H1 (cell line): ENCODE results near the gene RGS11. TPM values are rescaled to one million over a fixed set of nuclear protein-coding genes. Genes with fewer than 3 reads are reported as not detected.
A peak's percentile ranks its signal among the peaks of the same experiment; 100 is the strongest.

ENCODE experiments used
- CTCF ChIA-PET: fragments of 300-600 bp; sonication (Branson Sonifier 250); formaldehyde crosslinking; loops from one replicate; lab custom pipeline; 2021; ENCODE audit not compliant: partially characterized antibody; lab: Charles Lee
- POLR2A ChIA-PET: fragments of 300-600 bp; sonication (Branson Sonifier 250); formaldehyde crosslinking; loops from one replicate; lab custom pipeline; 2021; ENCODE audit warnings: inconsistent platforms; ENCODE audit not compliant: partially characterized antibody; lab: Charles Lee
- DNase-seq, 2 experiments: peaks; one replicate each; pipeline versions ENCODE4 v3.0.0 to v3.0.0-alpha.2; 2010 to 2022; ENCODE audit warnings: low spot score in 2 of 2, low read depth in 1 of 2, mixed read lengths in 1 of 2
- FAIRE-seq: peaks from 2 replicates; lab custom pipeline; 2011; peaks lifted over from hg19 to GRCh38; lab: Jason Lieb, UNC
- H2AFZ ChIP-seq: 2 replicates; pipeline ENCODE4 v1.8.1; 2012; ENCODE audit warnings: low read length, inconsistent platforms
- H2AK5ac ChIP-seq: 2 replicates; pipeline ENCODE4 v1.6.1; 2013; ENCODE audit warnings: low read depth, low read length
- H2BK120ac ChIP-seq: replicated peaks from 2 replicates; pipeline ENCODE3; 2013; ENCODE audit warnings: low read depth, low read length, inconsistent platforms
- H2BK12ac ChIP-seq: 2 replicates; pipeline ENCODE4 v1.6.1; 2013; ENCODE audit warnings: low read depth, low read length
- H2BK15ac ChIP-seq: 2 replicates; pipeline ENCODE4 v1.6.1; 2013; ENCODE audit warnings: low read length
- H2BK20ac ChIP-seq: 2 replicates; pipeline ENCODE4 v1.6.1; 2013; ENCODE audit warnings: low read length
- H2BK5ac ChIP-seq: 2 replicates; pipeline ENCODE4 v1.6.1; 2013; ENCODE audit warnings: low read depth, low read length
- H3K14ac ChIP-seq: 2 replicates; pipeline ENCODE4 v1.6.1; 2013; ENCODE audit warnings: inconsistent platforms; ENCODE audit not compliant: insufficient read length
- H3K18ac ChIP-seq: 2 replicates; pipeline ENCODE4 v1.6.1; 2013; ENCODE audit warnings: low read length; ENCODE audit errors: extremely low read depth
- H3K23ac ChIP-seq: 2 replicates; pipeline ENCODE4 v1.6.1; 2013; ENCODE audit warnings: inconsistent platforms; ENCODE audit not compliant: insufficient read length
- H3K23me2 ChIP-seq: 2 replicates; pipeline ENCODE4 v1.6.1; 2013; ENCODE audit warnings: low read depth, low read length
- H3K27ac ChIP-seq: 2 replicates; pipeline ENCODE4 v1.6.1; 2011; ENCODE audit warnings: low read depth, low read length, inconsistent platforms
- H3K27me3 ChIP-seq, 4 experiments: replicated peaks in 1 of 4; 1 replicate in 1 of 4; 2 replicates in 3 of 4; pipeline versions ENCODE4 v1.6.1 to v1.8.1; 2011 to 2013; ENCODE audit warnings: low read length in 3 of 4, mild to moderate bottlenecking in 3 of 4, inconsistent platforms in 2 of 4, mixed read lengths in 2 of 4, moderate library complexity in 1 of 4; ENCODE audit not compliant: control insufficient read depth in 3 of 4, insufficient read depth in 3 of 4; ENCODE audit errors: extremely low read depth in 1 of 4
- H3K36me3 ChIP-seq, 4 experiments: 2 replicates each; pipeline versions ENCODE4 v1.6.1 to v1.8.1; 2011 to 2013; ENCODE audit warnings: mild to moderate bottlenecking in 4 of 4, low read length in 3 of 4, moderate library complexity in 2 of 4, control low read depth in 1 of 4, inconsistent platforms in 1 of 4; ENCODE audit not compliant: insufficient read depth in 4 of 4, control insufficient read depth in 2 of 4
- H3K4ac ChIP-seq: replicated peaks from 2 replicates; pipeline ENCODE3; 2013; ENCODE audit warnings: low read length, low read depth, mixed read lengths, inconsistent platforms; ENCODE audit not compliant: insufficient read length
- H3K4me1 ChIP-seq, 4 experiments: replicated peaks in 1 of 4; 1 replicate in 1 of 4; 2 replicates in 3 of 4; pipeline versions ENCODE4 v1.6.1 to v1.8.1; 2011 to 2013; ENCODE audit warnings: low read length in 3 of 4, inconsistent platforms in 2 of 4, mixed read lengths in 1 of 4; ENCODE audit not compliant: insufficient read depth in 4 of 4, control insufficient read depth in 3 of 4
- H3K4me2 ChIP-seq, 2 experiments: 2 replicates each; pipeline versions ENCODE4 v1.6.1 to v1.8.1; 2011 to 2013; ENCODE audit warnings: low read depth in 2 of 2, low read length in 2 of 2, control low read depth in 1 of 2, inconsistent platforms in 1 of 2, mild to moderate bottlenecking in 1 of 2; ENCODE audit not compliant: insufficient read depth in 1 of 2
- H3K4me3 ChIP-seq, 4 experiments: fragments of 200-600, 300-600 bp in 1 of 4; sonication (generic), shearing (Covaris generic), sonication (Bioruptor Twin) in 1 of 4; 2 replicates each; pipeline versions ENCODE4 v1.5.1 to v1.8.1; 2011 to 2016; ENCODE audit warnings: low read length in 4 of 4, low read depth in 3 of 4, control low read depth in 2 of 4, inconsistent platforms in 2 of 4, mild to moderate bottlenecking in 2 of 4, mixed read lengths in 1 of 4, moderate library complexity in 1 of 4; ENCODE audit not compliant: insufficient read depth in 2 of 4; ENCODE audit errors: extremely low read depth in 1 of 4
- H3K56ac ChIP-seq: replicated peaks from 2 replicates; pipeline ENCODE3; 2013; ENCODE audit warnings: low read depth, mild to moderate bottlenecking, mixed read lengths, low read length, inconsistent platforms; ENCODE audit not compliant: insufficient read length
- H3K79me1 ChIP-seq: 2 replicates; pipeline ENCODE4 v1.6.1; 2013; ENCODE audit warnings: low read depth, low read length, control low read depth
- H3K79me2 ChIP-seq, 2 experiments: 2 replicates each; pipeline versions ENCODE4 v1.6.1 to v1.8.1; 2012 to 2013; ENCODE audit warnings: low read length in 2 of 2, mild to moderate bottlenecking in 2 of 2, inconsistent platforms in 1 of 2; ENCODE audit not compliant: insufficient read depth in 2 of 2, control insufficient read depth in 1 of 2
- H3K9ac ChIP-seq, 4 experiments: replicated peaks in 1 of 4; 1 replicate in 1 of 4; 2 replicates in 3 of 4; pipeline versions ENCODE4 v1.6.1 to v1.8.1; 2011 to 2013; ENCODE audit warnings: low read depth in 3 of 4, low read length in 3 of 4, control low read depth in 2 of 4, mild to moderate bottlenecking in 2 of 4, moderate library complexity in 2 of 4, inconsistent platforms in 1 of 4; ENCODE audit errors: extremely low read depth in 1 of 4
- H3K9me3 ChIP-seq, 2 experiments: 2 replicates each; pipeline versions ENCODE4 v1.6.1 to v1.8.1; 2012 to 2013; ENCODE audit warnings: mild to moderate bottlenecking in 2 of 2, moderate library complexity in 2 of 2, control low read depth in 1 of 2, inconsistent platforms in 1 of 2, low read depth in 1 of 2, low read length in 1 of 2, mixed read lengths in 1 of 2; ENCODE audit not compliant: insufficient read depth in 2 of 2
- H4K20me1 ChIP-seq, 2 experiments: replicated peaks in 1 of 2; 2 replicates each; pipeline versions ENCODE3 to v1.8.1; 2011 to 2013; ENCODE audit warnings: inconsistent platforms in 2 of 2, low read length in 2 of 2, mild to moderate bottlenecking in 1 of 2; ENCODE audit not compliant: insufficient read depth in 2 of 2, control insufficient read depth in 1 of 2
- H4K5ac ChIP-seq: 2 replicates; pipeline ENCODE4 v1.6.1; 2013; ENCODE audit warnings: low read length, low read depth, mixed read lengths, inconsistent platforms; ENCODE audit not compliant: insufficient read length
- H4K8ac ChIP-seq: 2 replicates; pipeline ENCODE4 v1.8.0; 2013; ENCODE audit warnings: mild to moderate bottlenecking, moderate library complexity, low read length, inconsistent platforms; ENCODE audit not compliant: insufficient read depth; ENCODE audit errors: extremely low read depth
- H4K91ac ChIP-seq: replicated peaks from 2 replicates; pipeline ENCODE3; 2013; ENCODE audit warnings: low read length, mixed read lengths, inconsistent platforms; ENCODE audit not compliant: insufficient read length
- JUN ChIP-seq: IDR thresholded peaks from 2 replicates; pipeline ENCODE4 v1.6.1; 2011; ENCODE audit warnings: low read depth, mild to moderate bottlenecking, improper control_type of control experiment, low read length
- RAD21 ChIP-seq, 2 experiments: IDR thresholded peaks in 1 of 2; conservative IDR thresholded peaks in 1 of 2; 2 replicates each; pipeline ENCODE4 v1.6.1; 2011; ENCODE audit warnings: low read depth in 2 of 2, low read length in 2 of 2, improper control_type of control experiment in 1 of 2, inconsistent platforms in 1 of 2, mild to moderate bottlenecking in 1 of 2, moderate library complexity in 1 of 2
- RNF2 ChIP-seq: fragments of 200-900, 300-1000 bp; sonication (generic); IDR thresholded peaks from 2 replicates; pipeline ENCODE4 v1.7.1; 2016; ENCODE audit warnings: borderline replicate concordance, low read depth, mild to moderate bottlenecking, antibody characterized with exemption, low read length; ENCODE audit not compliant: poor library complexity, severe bottlenecking; ENCODE audit errors: missing control alignments
- TCF12 ChIP-seq: IDR thresholded peaks from 2 replicates; pipeline ENCODE4 v1.6.1; 2011; ENCODE audit warnings: low read depth, mild to moderate bottlenecking, low read length
- WGBS, 2 experiments: shearing (Covaris generic) in 1 of 2; methylation state at CpG; one replicate each; pipeline versions ENCODE4 v1.1.6 to v1.1.7; 2013 to 2015; ENCODE audit warnings: low lambda C conversion rate in 2 of 2, mixed read lengths in 2 of 2, inconsistent platforms in 1 of 2, low coverage in 1 of 2, missing lambda C conversion rate in 1 of 2; ENCODE audit not compliant: insufficient replicate concordance in 2 of 2, insufficient coverage in 1 of 2, insufficient read length in 1 of 2; ENCODE audit errors: extremely low coverage in 1 of 2, missing lambda C conversion rate in 1 of 2; 5-methylcytosine and 5-hydroxymethylcytosine counted together
- polyA plus RNA-seq, 7 experiments: library from polyadenylated mRNA; depleted of rRNA in 3 of 7; stranded (reverse) in 5 of 7; unstranded in 2 of 7; fragments of >200 nt in 5 of 7; fragments of 200-250 nt in 2 of 7; gene quantifications; 1 replicate in 5 of 7; 2 replicates in 1 of 7; 4 replicates in 1 of 7; pipeline versions ENCODE4 v1.2.1 to v1.2.3, GENCODE V29; 2011 to 2013; ENCODE audit warnings: missing spikeins in 2 of 7, mixed read lengths in 2 of 7
- total RNA-seq: library from RNA; stranded (reverse); fragmentation: NEBNext Ultra II Directional; extraction: Animal tissue kit (Norgen Biotek cat#: 25700); gene quantifications from 2 replicates; pipeline ENCODE4 v1.2.1, GENCODE V29; 2021

The RGS11 gene
- total and polyA plus RNA-seq, 2 of the 8 experiments (the other 6 are each of a cell fraction or from before 2014, with no cell fraction given), result 0.84 to 1.2 TPM

GRCh38 chr16:281660-282255 lies 6.0 kb upstream of the RGS11 start:
- TF ChIP-seq RNF2 (no peak), JUN (no peak), TCF12 (no peak), RAD21 (IDR thresholded peaks at IDR 0.05 in 1 of 2, conservative IDR thresholded peaks at IDR 0.05 in 1 of 2; ENCODE audit: low read depth in 2 of 2, low read length in 2 of 2) (no peak)
- H4K91ac ChIP-seq, result no peak overlapping the region
- H2BK120ac ChIP-seq, result no peak overlapping the region
- no peak overlapping the region for H3K4ac ChIP-seq
- POLR2A ChIA-PET, result interaction anchor here (1.0 kb wide), 1 partner anchor 9 kb away, joined by 3 read pairs; no protein-coding TSS in a partner anchor
- no peak overlapping the region for H2BK15ac ChIP-seq
- peaks cover 0 to 3% (median 0%) of the 10 kb centered on the region in 4 experiments; a peak in 3 of 7 replicates for H3K4me1 ChIP-seq
- H3K36me3 ChIP-seq, result peaks cover 0 to 4% (median 0%) of the 10 kb centered on the region in 4 experiments; a peak in 1 of 8 replicates
- 0 out of 8 replicates have a peak overlapping the region, but pooled peaks of 1 of the 4 experiments have one; percentile 70 for H3K4me3 ChIP-seq
- no peak overlapping the region for H3K9ac ChIP-seq
- no peak overlapping the region for H4K8ac ChIP-seq
- peaks cover 6% of the 10 kb centered on the region; the same call in 1 of the 2 replicates for H3K23me2 ChIP-seq
- H3K27me3 ChIP-seq, result peaks cover 10 to 28% (median 22%) of the 10 kb centered on the region in 4 experiments
- DNase-seq, result no peak
- H3K27ac ChIP-seq, result no peak overlapping the region
- H2AFZ ChIP-seq, result no peak overlapping the region
- no peak overlapping the region for H3K14ac ChIP-seq
- no peak overlapping the region for H3K23ac ChIP-seq
- H3K9me3 ChIP-seq, result peaks cover 0 to 5% of the 10 kb centered on the region in 2 experiments; a peak in 1 of 4 replicates
- no peak overlapping the region for H2AK5ac ChIP-seq
- H2BK20ac ChIP-seq, result no peak overlapping the region
- H3K79me1 ChIP-seq, result no peaks in the 10 kb centered on the region
- H2BK5ac ChIP-seq, result no peak overlapping the region
- H3K18ac ChIP-seq, result no peak overlapping the region
- no peak overlapping the region for H3K56ac ChIP-seq
- H3K4me2 ChIP-seq, result no peak overlapping the region; a peak in 1 of 4 replicates
- H3K79me2 ChIP-seq, result no peaks in the 10 kb centered on the region
- H2BK12ac ChIP-seq, result no peak overlapping the region
- 91% methylated on average over 24 of the region's 25 CpGs; no CpG with 5 or more reads in 1 of the 2 experiments for WGBS, 2 experiments
- no peaks in the 10 kb centered on the region for H4K20me1 ChIP-seq
- no peak for FAIRE-seq
- CTCF ChIA-PET, result interaction anchor here (1.2 kb wide), 1 partner anchor 87 kb away, joined by 3 read pairs; no protein-coding TSS in a partner anchor
- no peak overlapping the region for H4K5ac ChIP-seq
